Osteocyte (in vitro differentiated cells): Measurements from ENCODE around the gene DNER. TPM values are rescaled to one million over a fixed set of nuclear protein-coding genes. Genes with fewer than 3 reads are reported as not detected.
"Not testable (repeated sequence)": the region's sequence is repeated elsewhere in the genome, so short reads cannot be mapped to it uniquely, and the experiment has no call there.

Experiments
- DNase-seq: peaks from one replicate; pipeline ENCODE4 v3.0.0; 2021; ENCODE audit warnings: mixed read lengths; ENCODE audit not compliant: unreplicated experiment; ENCODE audit errors: extremely low spot score
- H3K27ac Mint-ChIP-seq: one replicate; pipeline ENCODE4 v1.8.0; 2021; ENCODE audit warnings: mild to moderate bottlenecking, mixed read lengths; ENCODE audit not compliant: unreplicated experiment
- H3K27me3 Mint-ChIP-seq: one replicate; pipeline ENCODE4 v1.8.0; 2021; ENCODE audit warnings: mixed read lengths; ENCODE audit not compliant: unreplicated experiment
- H3K36me3 Mint-ChIP-seq: one replicate; pipeline ENCODE4 v1.8.0; 2021; ENCODE audit warnings: mixed read lengths; ENCODE audit not compliant: unreplicated experiment
- H3K4me1 Mint-ChIP-seq: one replicate; pipeline ENCODE4 v1.8.0; 2021; ENCODE audit warnings: mixed read lengths; ENCODE audit not compliant: unreplicated experiment
- H3K4me3 Mint-ChIP-seq: one replicate; pipeline ENCODE4 v1.8.0; 2021; ENCODE audit warnings: mild to moderate bottlenecking, moderate library complexity, mixed read lengths; ENCODE audit not compliant: unreplicated experiment
- H3K9me3 Mint-ChIP-seq: one replicate; pipeline ENCODE4 v1.8.0; 2021; ENCODE audit warnings: mixed read lengths; ENCODE audit not compliant: unreplicated experiment
- CTCF ChIP-seq: fragments of 200-600 bp; sonication (generic); IDR thresholded peaks from 2 replicates; pipeline ENCODE4 v1.5.0; 2021; ENCODE audit warnings: antibody characterized with exemption, mild to moderate bottlenecking, moderate library complexity
- total RNA-seq: library from RNA; stranded (reverse); gene quantifications from 2 replicates; pipeline ENCODE4 v1.2.1, GENCODE V29; 2021

Gene DNER
- total RNA-seq, 1 donor from 2014 or later = 0.19 TPM

GRCh38 chr2:229380101-229380625 lies 334.2 kb downstream of the DNER start:
- DNase-seq = no peak
- H3K27ac Mint-ChIP-seq = no peak overlapping the region
- H3K4me3 Mint-ChIP-seq = no peak overlapping the region
- no peak for TF ChIP-seq CTCF
- no peaks in the 10 kb centered on the region for H3K4me1 Mint-ChIP-seq
- H3K36me3 Mint-ChIP-seq = no peaks in the 10 kb centered on the region
- peaks cover 17% of the 10 kb centered on the region for H3K9me3 Mint-ChIP-seq
- peaks cover 2% of the 10 kb centered on the region for H3K27me3 Mint-ChIP-seq

GRCh38 chr2:229378386-229378785 lies 336.0 kb downstream of the DNER start:
- H3K9me3 Mint-ChIP-seq = peaks cover 3% of the 10 kb centered on the region
- DNase-seq = no peak
- no peak for TF ChIP-seq CTCF
- no peaks in the 10 kb centered on the region for H3K36me3 Mint-ChIP-seq
- no peak overlapping the region for H3K4me3 Mint-ChIP-seq
- H3K27me3 Mint-ChIP-seq = peaks cover 2% of the 10 kb centered on the region
- H3K27ac Mint-ChIP-seq = no peak overlapping the region
- H3K4me1 Mint-ChIP-seq = no peaks in the 10 kb centered on the region

- Mint-ChIP-seq H3K27me3 (peaks cover 7% of the 10 kb centered on the region), H3K9me3 (no peaks in the 10 kb centered on the region), H3K27ac (no peak overlapping the region), H3K36me3 (no peaks in the 10 kb centered on the region), H3K4me3 (no peak overlapping the region), H3K4me1 (no peaks in the 10 kb centered on the region)
- no peak for DNase-seq
- no peak for TF ChIP-seq CTCF
Measured at GRCh38 chr2:229376866-229377265, 337.5 kb downstream of the DNER start.

GRCh38 chr2:229375251-229375650 lies 339.1 kb downstream of the DNER start:
- Mint-ChIP-seq H3K4me3 (no peak overlapping the region), H3K9me3 (peaks cover 5% of the 10 kb centered on the region), H3K4me1 (no peaks in the 10 kb centered on the region), H3K36me3 (no peaks in the 10 kb centered on the region), H3K27me3 (peaks cover 7% of the 10 kb centered on the region), H3K27ac (no peak overlapping the region)
- TF ChIP-seq CTCF = no peak
- DNase-seq = no peak

- not testable (repeated sequence) for H3K36me3 Mint-ChIP-seq, H3K9me3 Mint-ChIP-seq, H3K4me3 Mint-ChIP-seq, H3K27ac Mint-ChIP-seq, H3K27me3 Mint-ChIP-seq, DNase-seq, H3K4me1 Mint-ChIP-seq
Measured at GRCh38 chr2:229373311-229373710, 341.0 kb downstream of the DNER start.

- H3K4me1 Mint-ChIP-seq = no peaks in the 10 kb centered on the region
- H3K27me3 Mint-ChIP-seq = peaks cover 5% of the 10 kb centered on the region
- no peaks in the 10 kb centered on the region for H3K36me3 Mint-ChIP-seq
- no peak for DNase-seq
- no peak overlapping the region for H3K4me3 Mint-ChIP-seq
- peaks cover 11% of the 10 kb centered on the region for H3K9me3 Mint-ChIP-seq
- H3K27ac Mint-ChIP-seq = no peak overlapping the region
- TF ChIP-seq CTCF = no peak
Measured at GRCh38 chr2:229372207-229372606, 342.1 kb downstream of the DNER start.
